HCT116 (cell line): ENCODE results near the gene SH2D7. TPM values are rescaled to one million over a fixed set of nuclear protein-coding genes. Genes with fewer than 3 reads are reported as not detected.

ENCODE experiments used
- ATAC-seq: fragments of 200-7000 bp; cut with Tn5 transposase; 2 replicates; pipeline ENCODE4 v1.9.1; 2020; ENCODE audit warnings: mild to moderate bottlenecking, moderate library complexity
- BruUV-seq: library from RNA; stranded (reverse); fragments of 400-500 nt; replicated peaks from 2 replicates; lab custom pipeline; 2021; lab: Mats Ljungman, UMichigan
- CTCF ChIA-PET: fragments of 300-600 bp; sonication (Branson Sonifier 250); formaldehyde crosslinking; loops from one replicate; lab custom pipeline; 2021; ENCODE audit warnings: antibody characterized with exemption; lab: Charles Lee
- POLR2A ChIA-PET: fragments of 300-600, 350-600 bp; sonication (Branson Sonifier 250); formaldehyde crosslinking; loops from one replicate; lab custom pipeline; 2021; ENCODE audit warnings: antibody characterized with exemption; lab: Charles Lee
- RAD21 ChIA-PET, 2 experiments: fragments of 300-600 bp; sonication (Branson Sonifier 250); formaldehyde crosslinking; loops; one replicate each; lab custom pipeline; 2023; ENCODE audit warnings: low total read pairs in 2 of 2; ENCODE audit not compliant: uncharacterized antibody in 2 of 2, unreplicated experiment in 2 of 2, low non-redundant PET in 1 of 2; lab: Charles Lee
- DNase-seq: peaks from one replicate; pipeline ENCODE4 v3.0.0-alpha.2; 2010; ENCODE audit warnings: low read depth, low spot score
- H2AFZ ChIP-seq: fragments of 200-600 bp; shearing (Covaris generic), sonication (generic); 2 replicates; pipeline ENCODE4 v1.6.1; 2017; ENCODE audit warnings: low read depth, mixed run types, mixed read lengths, antibody characterized with exemption, low read length; ENCODE audit not compliant: poor library complexity, severe bottlenecking
- H3K27ac ChIP-seq: 2 replicates; pipeline ENCODE4 v1.5.1; 2012; ENCODE audit warnings: low read depth, low read length
- H3K27me3 ChIP-seq: fragments of 200-600 bp; sonication (generic); 2 replicates; pipeline ENCODE4 v1.6.1; 2016; ENCODE audit warnings: mixed run types, low read length, mixed read lengths; ENCODE audit not compliant: insufficient read depth
- H3K36me3 ChIP-seq, 2 experiments: fragments of 200-500 bp in 1 of 2; fragments of 200-600 bp in 1 of 2; sonication (Bioruptor generic) in 1 of 2; sonication (generic) in 1 of 2; 2 replicates each; pipeline versions ENCODE4 v1.5.1 to v1.6.1; 2014 to 2016; ENCODE audit warnings: low read length in 2 of 2, inconsistent platforms in 1 of 2, mixed read lengths in 1 of 2, mixed run types in 1 of 2; ENCODE audit not compliant: insufficient read depth in 2 of 2, control insufficient read depth in 1 of 2
- H3K4me1 ChIP-seq, 2 experiments: fragments of 200-600 bp in 1 of 2; sonication (generic) in 1 of 2; 2 replicates each; pipeline versions ENCODE4 v1.5.1 to v1.6.1; 2012 to 2017; ENCODE audit warnings: low read length in 2 of 2, inconsistent platforms in 1 of 2, mild to moderate bottlenecking in 1 of 2, mixed read lengths in 1 of 2, mixed run types in 1 of 2, moderate library complexity in 1 of 2; ENCODE audit not compliant: insufficient read depth in 2 of 2, control insufficient read depth in 1 of 2
- H3K4me2 ChIP-seq: fragments of 200-600 bp; sonication (generic); 2 replicates; pipeline ENCODE4 v1.6.1; 2017; ENCODE audit warnings: mixed run types, low read length, mixed read lengths
- H3K4me3 ChIP-seq, 2 experiments: fragments of 200-600 bp in 1 of 2; sonication (generic) in 1 of 2; replicated peaks in 1 of 2; 2 replicates each; pipeline ENCODE4 v1.5.1; 2011 to 2016; ENCODE audit warnings: low read length in 2 of 2, control low read depth in 1 of 2, low read depth in 1 of 2, mild to moderate bottlenecking in 1 of 2, mixed read lengths in 1 of 2, mixed run types in 1 of 2
- H3K79me2 ChIP-seq: fragments of 200-600 bp; sonication (generic); 2 replicates; pipeline ENCODE4 v1.6.1; 2017; ENCODE audit warnings: mild to moderate bottlenecking, mixed run types, low read length, moderate library complexity, mixed read lengths; ENCODE audit not compliant: insufficient read depth
- H3K9ac ChIP-seq: fragments of 200-600 bp; sonication (generic); 2 replicates; pipeline ENCODE4 v1.6.1; 2016; ENCODE audit warnings: low read length, mixed read lengths
- H3K9me2 ChIP-seq: fragments of 200-600 bp; sonication (generic), shearing (Covaris generic); 2 replicates; pipeline ENCODE4 v1.6.1; 2017; ENCODE audit warnings: mixed run types, mild to moderate bottlenecking, moderate library complexity; ENCODE audit not compliant: insufficient read depth
- H3K9me3 ChIP-seq, 2 experiments: fragments of 200-500 bp in 1 of 2; fragments of 200-600 bp in 1 of 2; sonication (Bioruptor generic) in 1 of 2; sonication (generic) in 1 of 2; 2 replicates each; pipeline ENCODE4 v1.6.1; 2014 to 2017; ENCODE audit warnings: low read length in 2 of 2, mixed read lengths in 2 of 2, inconsistent platforms in 1 of 2, low read depth in 1 of 2, mild to moderate bottlenecking in 1 of 2, mixed run types in 1 of 2, moderate library complexity in 1 of 2; ENCODE audit not compliant: control insufficient read depth in 1 of 2, insufficient read depth in 1 of 2
- H4K20me1 ChIP-seq: fragments of 200-600 bp; sonication (generic), shearing (Covaris generic); 2 replicates; pipeline ENCODE4 v1.6.1; 2017; ENCODE audit warnings: mixed run types, mild to moderate bottlenecking, moderate library complexity; ENCODE audit not compliant: insufficient read depth
- EGR1 ChIP-seq: IDR thresholded peaks from 2 replicates; pipeline ENCODE4 v1.6.1; 2012; ENCODE audit warnings: low read depth
- EZH2 ChIP-seq: fragments of 200-600 bp; sonication (generic); IDR thresholded peaks from 2 replicates; pipeline ENCODE4 v1.6.1; 2017; ENCODE audit warnings: antibody characterized with exemption, mixed run types
- JUND ChIP-seq: IDR thresholded peaks from 2 replicates; pipeline ENCODE4 v1.6.1; 2012
- POLR2A ChIP-seq: IDR thresholded peaks from 2 replicates; pipeline ENCODE4 v1.7.0; 2011; ENCODE audit warnings: borderline replicate concordance; ENCODE audit not compliant: insufficient read depth, insufficient read length; ENCODE audit errors: extremely low read depth
- SIN3A ChIP-seq: IDR thresholded peaks from 2 replicates; pipeline ENCODE4 v1.6.1; 2012; ENCODE audit warnings: low read depth
- SP1 ChIP-seq: IDR thresholded peaks from 2 replicates; pipeline ENCODE4 v1.6.1; 2012; ENCODE audit warnings: low read depth
- ZFX ChIP-seq: fragments of 450-650 bp; IDR thresholded peaks from 2 replicates; pipeline ENCODE4 v1.6.1; 2017
- intact Hi-C: fragments of 100-400 bp; cut with micrococcal nuclease; formaldehyde crosslinking; loops from 2 replicates; pipeline ENCODE4 v1.10.0; 2022
- total RNA-seq: library from RNA; stranded (reverse); gene quantifications from one replicate; pipeline ENCODE4 v1.2.1, GENCODE V29; 2021; ENCODE audit not compliant: unreplicated experiment

SH2D7 gene
- total RNA-seq, 1 experiment from 2014 or later, result not detected

GRCh38 chr15:78064544-78064943 is 27.8 kb upstream of the SH2D7 start:
- ATAC-seq, result no peak
- H4K20me1 ChIP-seq, result no peaks in the 10 kb centered on the region
- no peak overlapping the region for H3K4me3 ChIP-seq
- ChIA-PET CTCF (no interaction called here), RAD21 (no interaction called here), POLR2A (no interaction called here)
- H2AFZ ChIP-seq, result no peak overlapping the region
- H3K9me3 ChIP-seq, result no peaks in the 10 kb centered on the region
- no peak overlapping the region for H3K9ac ChIP-seq
- no peaks in the 10 kb centered on the region for H3K27me3 ChIP-seq
- no peak overlapping the region for H3K4me2 ChIP-seq
- TF ChIP-seq EZH2 (no peak), POLR2A (no peak), JUND (no peak)
- TF ChIP-seq, all 23 proteins: peak for 0
- Histone ChIP-seq H3K36me3 (no peaks in the 10 kb centered on the region), H3K4me1 (peaks cover 6 to 7% of the 10 kb centered on the region in 2 experiments; a peak in 2 of 4 replicates), H3K27ac (no peak overlapping the region), H3K9me2 (no peaks in the 10 kb centered on the region), H3K79me2 (peaks cover 33% of the 10 kb centered on the region)
- BruUV-seq, result no TSS peak
- intact Hi-C loops, result no loop called here
- DNase-seq, result no peak

GRCh38 chr15:78065284-78065872 is 27.0 kb upstream of the SH2D7 start:
- Histone ChIP-seq H3K79me2 (peaks cover 41% of the 10 kb centered on the region), H3K4me2 (no peak overlapping the region), H3K4me3 (no peak overlapping the region), H3K27ac (no peak overlapping the region), H3K4me1 (peaks cover 7 to 13% of the 10 kb centered on the region in 2 experiments; a peak in 2 of 4 replicates), H3K9me2 (no peaks in the 10 kb centered on the region), H3K36me3 (no peaks in the 10 kb centered on the region)
- POLR2A ChIA-PET, result no interaction called here
- DNase-seq (no peak), ATAC-seq (no peak)
- BruUV-seq, result no TSS peak
- TF ChIP-seq ZFX (no peak), SIN3A (no peak), EGR1 (no peak), SP1 (no peak)
- TF ChIP-seq, all 23 proteins: peak for 0
- Histone ChIP-seq H3K9me3 (no peaks in the 10 kb centered on the region), H4K20me1 (no peaks in the 10 kb centered on the region), H3K9ac (no peak overlapping the region), H3K27me3 (no peaks in the 10 kb centered on the region), H2AFZ (no peak overlapping the region)
- ChIA-PET CTCF (no interaction called here), RAD21 (no interaction called here)
- intact Hi-C loops, result no loop called here
